Activated CD4-positive, alpha-beta T cell treated with anti-CD3 and anti-CD28 coated beads for 36 hours (primary cell): Measurements from ENCODE around the gene RALA. TPM values are rescaled to one million over a fixed set of nuclear protein-coding genes. Genes with fewer than 3 reads are reported as not detected.

Experiments used
- ATAC-seq: fragments of 200-7000 bp; cut with Tn5 transposase; one replicate; pipeline ENCODE4 v1.10.0; 2021; ENCODE audit warnings: mild to moderate bottlenecking, moderate library complexity
- CTCF ChIA-PET: fragments of 350-600 bp; sonication (Branson Sonifier 250); formaldehyde crosslinking; loops from one replicate; lab custom pipeline; 2021; ENCODE audit warnings: antibody characterized with exemption; lab: Charles Lee
- POLR2A ChIA-PET: fragments of 350-600 bp; sonication (Branson Sonifier 250); formaldehyde crosslinking; loops from one replicate; lab custom pipeline; 2021; ENCODE audit warnings: antibody characterized with exemption, inconsistent platforms; lab: Charles Lee
- DNase-seq: peaks from one replicate; pipeline ENCODE4 v3.0.0-alpha.2; 2020
- H3K27ac Mint-ChIP-seq: one replicate; pipeline ENCODE4 v1.8.0; 2021; ENCODE audit warnings: mixed read lengths
- H3K27me3 Mint-ChIP-seq: one replicate; pipeline ENCODE4 v1.8.0; 2021; ENCODE audit warnings: mixed read lengths
- H3K36me3 Mint-ChIP-seq: one replicate; pipeline ENCODE4 v1.8.0; 2021; ENCODE audit warnings: low read depth, mixed read lengths
- H3K4me1 Mint-ChIP-seq: one replicate; pipeline ENCODE4 v1.8.0; 2021; ENCODE audit warnings: mixed read lengths
- H3K4me3 Mint-ChIP-seq: one replicate; pipeline ENCODE4 v1.8.0; 2021; ENCODE audit warnings: mild to moderate bottlenecking, moderate library complexity, mixed read lengths
- H3K9me3 Mint-ChIP-seq: one replicate; pipeline ENCODE4 v1.8.0; 2021; ENCODE audit warnings: low read depth, mixed read lengths
- intact Hi-C, 2 experiments: fragments of 100-400 bp; cut with DNase I in 1 of 2; cut with micrococcal nuclease in 1 of 2; formaldehyde crosslinking; loops; one replicate each; pipeline versions ENCODE4 v1.14.2 to v1.15.1; 2022 to 2024; cut with DNase I, micrococcal nuclease
- total RNA-seq, 2 experiments: library from RNA; stranded (reverse); gene quantifications; one replicate each; pipeline ENCODE4 v1.2.3, GENCODE V29; 2021

Gene RALA
- total RNA-seq, 2 experiments from 2014 or later: 30.7 to 33.7 TPM

- DNase-seq (no peak), ATAC-seq (no peak)
- CTCF ChIA-PET: no interaction called here
- Mint-ChIP-seq H3K4me3 (no peak overlapping the region), H3K27ac (no peak overlapping the region), H3K36me3 (peaks cover 12% of the 10 kb centered on the region), H3K27me3 (no peaks in the 10 kb centered on the region), H3K4me1 (peaks cover 63% of the 10 kb centered on the region), H3K9me3 (no peaks in the 10 kb centered on the region)
- POLR2A ChIA-PET: no interaction called here
- intact Hi-C loops: no loop called here
These were observed 22.4 kb downstream of the RALA start for GRCh38 chr7:39645482-39646407.

- intact Hi-C loops: no loop called here
- CTCF ChIA-PET: interaction anchor here (0.7 to 1.1 kb wide), 3 partner anchors 19 to 81 kb away, joined by 3 read pairs; no protein-coding TSS in a partner anchor
- POLR2A ChIA-PET: no interaction called here
- Mint-ChIP-seq H3K27ac (no peak overlapping the region), H3K4me1 (peaks cover 51% of the 10 kb centered on the region), H3K9me3 (no peaks in the 10 kb centered on the region), H3K36me3 (peaks cover 12% of the 10 kb centered on the region), H3K27me3 (no peaks in the 10 kb centered on the region), H3K4me3 (no peak overlapping the region)
- no peak for DNase-seq
- ATAC-seq: no peak
These were observed 24.4 kb downstream of the RALA start for GRCh38 chr7:39647816-39648215.

GRCh38 chr7:39650676-39651075 lies 27.3 kb downstream of the RALA start:
- no peak overlapping the region for H3K27ac Mint-ChIP-seq
- CTCF ChIA-PET: interaction anchor here (0.6 to 1.2 kb wide), 2 partner anchors 19 to 23 kb away, joined by 3 to 4 read pairs; no protein-coding TSS in a partner anchor
- POLR2A ChIA-PET: no interaction called here
- DNase-seq (no peak), ATAC-seq (peak; percentile 78)
- intact Hi-C loops: no loop called here
- no peaks in the 10 kb centered on the region for H3K27me3 Mint-ChIP-seq
- peaks cover 34% of the 10 kb centered on the region for H3K4me1 Mint-ChIP-seq
- peaks cover 4% of the 10 kb centered on the region for H3K9me3 Mint-ChIP-seq
- no peak overlapping the region for H3K4me3 Mint-ChIP-seq
- peaks cover 23% of the 10 kb centered on the region for H3K36me3 Mint-ChIP-seq

GRCh38 chr7:39651265-39651664 lies 27.9 kb downstream of the RALA start:
- POLR2A ChIA-PET: interaction anchor here (0.6 kb wide), 1 partner anchor 37 kb away, joined by 7 read pairs; no protein-coding TSS in a partner anchor
- Mint-ChIP-seq H3K4me3 (no peak overlapping the region), H3K9me3 (peaks cover 4% of the 10 kb centered on the region), H3K36me3 (peaks cover 23% of the 10 kb centered on the region), H3K27me3 (no peaks in the 10 kb centered on the region), H3K4me1 (peaks cover 33% of the 10 kb centered on the region), H3K27ac (no peak overlapping the region)
- DNase-seq (no peak), ATAC-seq (no peak)
- CTCF ChIA-PET: interaction anchor here (0.6 to 1.2 kb wide), 3 partner anchors 18 to 90 kb away, joined by 3 to 4 read pairs (median 3); no protein-coding TSS in a partner anchor
- intact Hi-C loops: no loop called here

GRCh38 chr7:39656415-39656814 lies 33.0 kb downstream of the RALA start:
- DNase-seq: no peak
- peaks cover 36% of the 10 kb centered on the region for H3K36me3 Mint-ChIP-seq
- ChIA-PET POLR2A (no interaction called here), CTCF (no interaction called here)
- H3K4me3 Mint-ChIP-seq: no peak overlapping the region
- no peak overlapping the region for H3K27ac Mint-ChIP-seq
- peaks cover 12% of the 10 kb centered on the region for H3K4me1 Mint-ChIP-seq
- intact Hi-C loops: no loop called here
- H3K27me3 Mint-ChIP-seq: no peaks in the 10 kb centered on the region
- ATAC-seq: no peak
- peaks cover 10% of the 10 kb centered on the region for H3K9me3 Mint-ChIP-seq

DNA sequence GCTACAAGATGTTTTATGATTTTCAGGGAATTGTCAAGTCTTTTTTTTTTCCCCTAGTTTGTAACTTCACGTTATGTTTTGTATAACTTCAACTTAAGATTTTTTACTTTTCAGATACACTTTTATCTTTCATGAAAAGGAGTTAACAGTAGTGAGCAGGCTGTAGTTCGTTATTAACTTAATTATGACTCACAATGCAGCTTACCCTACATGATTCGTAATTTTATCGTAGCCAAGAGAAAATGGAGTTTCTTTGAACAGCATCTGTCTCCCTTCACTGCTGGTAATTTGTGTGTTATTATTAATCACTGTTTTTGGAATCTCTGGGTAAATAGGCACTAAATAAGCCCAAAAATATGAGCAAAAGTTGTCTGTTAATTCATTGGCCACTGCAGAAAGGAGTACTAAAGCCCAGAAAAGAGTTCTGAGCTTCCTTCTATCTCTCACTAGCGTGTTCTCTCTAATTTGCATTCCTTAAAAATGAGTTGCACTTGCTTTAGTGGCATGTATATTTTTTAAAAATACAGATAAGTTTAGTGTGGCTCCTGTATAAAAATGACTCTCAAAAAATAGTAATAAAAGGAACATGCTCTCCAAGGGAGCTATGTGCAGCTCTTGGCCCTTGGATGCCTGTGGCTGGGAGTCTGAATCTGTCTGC lies 36.1 kb downstream of the RALA start:
- Mint-ChIP-seq H3K36me3 (peaks cover 52% of the 10 kb centered on the region), H3K9me3 (peaks cover 20% of the 10 kb centered on the region), H3K4me3 (no peak overlapping the region), H3K27ac (no peak overlapping the region), H3K27me3 (no peaks in the 10 kb centered on the region), H3K4me1 (peaks cover 27% of the 10 kb centered on the region)
- no peak for DNase-seq
- CTCF ChIA-PET: interaction anchor here (0.6 to 1.4 kb wide), 2 partner anchors 10 to 66 kb away, joined by 5 to 6 read pairs; no protein-coding TSS in a partner anchor
- POLR2A ChIA-PET: no interaction called here
- ATAC-seq: no peak
- intact Hi-C loops: no loop called here

DNA sequence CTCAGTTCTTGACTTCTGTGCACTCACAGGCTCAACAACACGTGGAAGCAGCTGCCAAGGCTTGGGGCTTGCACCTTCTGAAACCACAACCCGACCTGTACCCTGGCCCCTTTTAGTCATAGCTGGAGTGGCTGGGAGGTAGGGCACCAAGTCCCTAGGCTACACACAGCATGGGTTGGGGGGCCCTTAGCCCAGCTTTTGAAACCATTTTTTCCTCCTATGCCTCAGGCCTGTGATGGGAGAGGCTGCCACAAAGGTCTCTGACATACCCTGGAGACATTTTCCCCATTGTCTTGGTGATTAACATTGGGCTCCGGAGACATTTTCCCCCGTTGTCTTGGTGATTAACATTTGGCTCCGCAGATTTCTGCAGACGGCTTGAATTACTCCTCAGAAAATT lies 38.6 kb downstream of the RALA start:
- no peak for DNase-seq
- Mint-ChIP-seq H3K27me3 (no peaks in the 10 kb centered on the region), H3K4me3 (no peak overlapping the region), H3K9me3 (peaks cover 16% of the 10 kb centered on the region), H3K36me3 (peaks cover 50% of the 10 kb centered on the region), H3K27ac (no peak overlapping the region), H3K4me1 (peaks cover 32% of the 10 kb centered on the region)
- ChIA-PET POLR2A (no interaction called here), CTCF (interaction anchor here (0.9 kb wide), 1 partner anchor 77 kb away, joined by 3 read pairs; no protein-coding TSS in a partner anchor)
- no peak for ATAC-seq
- intact Hi-C loops: no loop called here

DNA sequence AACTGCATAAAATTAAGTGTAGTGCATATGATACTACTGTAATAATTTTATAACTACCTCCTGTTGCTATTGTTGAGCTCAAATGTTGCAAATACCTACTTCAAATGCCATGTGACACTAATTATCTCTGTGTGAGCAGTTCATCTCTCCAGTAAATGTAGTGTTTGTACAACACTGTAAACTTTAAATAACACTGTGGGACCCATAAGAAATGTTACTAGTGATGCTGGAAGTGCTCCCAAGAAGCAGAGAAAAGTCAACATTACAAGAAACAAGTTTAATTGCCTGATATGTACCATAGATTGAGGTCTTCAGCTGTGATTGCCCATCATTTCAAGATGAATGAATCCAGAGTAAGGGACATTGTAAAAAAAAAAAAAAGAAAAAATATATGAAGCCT lies 39.9 kb downstream of the RALA start:
- no peak for ATAC-seq
- CTCF ChIA-PET: interaction anchor here (1.0 to 1.9 kb wide), 3 partner anchors 15 to 83 kb away, joined by 3 to 5 read pairs (median 3); no protein-coding TSS in a partner anchor
- DNase-seq: no peak
- POLR2A ChIA-PET: no interaction called here
- H3K27me3 Mint-ChIP-seq: no peaks in the 10 kb centered on the region
- H3K9me3 Mint-ChIP-seq: peaks cover 16% of the 10 kb centered on the region
- no peak overlapping the region for H3K4me3 Mint-ChIP-seq
- peaks cover 37% of the 10 kb centered on the region for H3K4me1 Mint-ChIP-seq
- intact Hi-C loops: no loop called here
- H3K36me3 Mint-ChIP-seq: peaks cover 47% of the 10 kb centered on the region
- H3K27ac Mint-ChIP-seq: no peak overlapping the region

GRCh38 chr7:39664057-39664456 lies 40.7 kb downstream of the RALA start:
- Mint-ChIP-seq H3K27ac (no peak overlapping the region), H3K4me1 (peaks cover 37% of the 10 kb centered on the region), H3K27me3 (no peaks in the 10 kb centered on the region), H3K4me3 (no peak overlapping the region), H3K9me3 (peaks cover 16% of the 10 kb centered on the region), H3K36me3 (peaks cover 45% of the 10 kb centered on the region)
- DNase-seq: no peak
- intact Hi-C loops: no loop called here
- no peak for ATAC-seq
- CTCF ChIA-PET: interaction anchor here (1.3 to 1.9 kb wide), 2 partner anchors 15 to 83 kb away, joined by 3 to 5 read pairs; no protein-coding TSS in a partner anchor
- POLR2A ChIA-PET: no interaction called here

DNA sequence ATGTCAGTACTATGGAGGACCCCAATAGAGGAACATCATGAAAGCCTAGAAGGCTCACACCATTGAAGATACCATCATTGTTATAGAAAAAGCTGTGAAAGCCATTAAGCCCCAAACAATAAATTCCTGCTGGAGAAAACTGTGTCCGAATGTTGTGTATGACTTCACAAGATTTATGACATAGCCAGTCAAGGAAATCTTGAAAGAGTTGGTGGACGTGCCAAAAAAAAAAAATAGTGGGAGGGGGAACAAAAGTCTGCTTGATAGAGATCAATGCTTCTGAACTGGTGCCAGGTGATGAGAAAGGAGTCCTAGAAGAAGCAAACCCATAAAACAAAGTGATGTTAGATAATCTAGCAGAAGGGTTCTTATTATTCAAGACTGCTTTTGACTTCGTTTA lies 41.2 kb downstream of the RALA start:
- intact Hi-C loops: no loop called here
- POLR2A ChIA-PET: no interaction called here
- CTCF ChIA-PET: interaction anchor here (1.2 to 1.9 kb wide), 3 partner anchors 9 to 86 kb away, joined by 3 to 5 read pairs (median 4); no protein-coding TSS in a partner anchor
- H3K36me3 Mint-ChIP-seq: peaks cover 42% of the 10 kb centered on the region
- H3K4me1 Mint-ChIP-seq: peaks cover 37% of the 10 kb centered on the region
- H3K27ac Mint-ChIP-seq: no peak overlapping the region
- no peaks in the 10 kb centered on the region for H3K27me3 Mint-ChIP-seq
- H3K9me3 Mint-ChIP-seq: peaks cover 13% of the 10 kb centered on the region
- no peak overlapping the region for H3K4me3 Mint-ChIP-seq
- ATAC-seq: no peak
- DNase-seq: no peak

- ChIA-PET POLR2A (interaction anchor here (0.7 kb wide), 1 partner anchor 12 kb away, joined by 3 read pairs; no protein-coding TSS in a partner anchor), CTCF (interaction anchor here (0.6 to 1.0 kb wide), 3 partner anchors 19 to 361 kb away, joined by 3 read pairs; no protein-coding TSS in a partner anchor)
- no peak overlapping the region for H3K4me3 Mint-ChIP-seq
- peaks cover 34% of the 10 kb centered on the region for H3K4me1 Mint-ChIP-seq
- intact Hi-C loops: no loop called here
- peaks cover 10% of the 10 kb centered on the region for H3K9me3 Mint-ChIP-seq
- H3K36me3 Mint-ChIP-seq: peaks cover 30% of the 10 kb centered on the region
- H3K27me3 Mint-ChIP-seq: no peaks in the 10 kb centered on the region
- H3K27ac Mint-ChIP-seq: no peak overlapping the region
- no peak for DNase-seq
- ATAC-seq: no peak
These were observed 43.2 kb downstream of the RALA start for GRCh38 chr7:39666562-39666961.
